ENCODE data around the gene SLC9B1. TPM values are rescaled to one million over a fixed set of nuclear protein-coding genes. Genes with fewer than 3 reads are reported as not detected.
A peak's percentile ranks its signal among the peaks of the same experiment; 100 is the strongest.

Gene SLC9B1
- total RNA-seq, 3 donors from 2014 or later, result 0.44 to 1.6 (median 1.3) TPM

DNA sequence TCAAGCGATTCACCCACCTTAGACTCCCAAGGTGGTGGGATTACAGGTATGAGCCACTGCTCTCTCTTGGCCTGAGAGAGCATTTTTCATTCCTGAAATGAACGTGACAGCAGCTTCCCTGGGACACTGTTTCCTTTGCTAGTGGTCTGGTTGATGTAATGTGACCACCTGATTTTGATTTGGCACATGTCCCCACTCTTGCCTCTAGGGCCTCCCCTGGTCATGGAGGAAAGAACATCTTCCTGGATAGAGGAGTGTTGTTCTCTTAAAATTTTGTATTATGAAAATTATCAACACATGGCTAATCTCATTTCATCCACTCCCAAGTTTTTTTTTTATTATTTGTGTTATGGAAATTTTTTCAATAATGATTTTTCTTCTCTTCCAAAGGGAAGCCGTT, 33.3 kb upstream of the SLC9B1 start:
- Histone ChIP-seq H3K36me3 (no peaks in the 10 kb centered on the region), H3K27me3 (no peaks in the 10 kb centered on the region), H3K27ac (no peak overlapping the region), H3K4me3 (no peak overlapping the region), H3K4me1 (no peaks in the 10 kb centered on the region), H3K9me3 (no peaks in the 10 kb centered on the region)
- TF ChIP-seq, protein P1, sequence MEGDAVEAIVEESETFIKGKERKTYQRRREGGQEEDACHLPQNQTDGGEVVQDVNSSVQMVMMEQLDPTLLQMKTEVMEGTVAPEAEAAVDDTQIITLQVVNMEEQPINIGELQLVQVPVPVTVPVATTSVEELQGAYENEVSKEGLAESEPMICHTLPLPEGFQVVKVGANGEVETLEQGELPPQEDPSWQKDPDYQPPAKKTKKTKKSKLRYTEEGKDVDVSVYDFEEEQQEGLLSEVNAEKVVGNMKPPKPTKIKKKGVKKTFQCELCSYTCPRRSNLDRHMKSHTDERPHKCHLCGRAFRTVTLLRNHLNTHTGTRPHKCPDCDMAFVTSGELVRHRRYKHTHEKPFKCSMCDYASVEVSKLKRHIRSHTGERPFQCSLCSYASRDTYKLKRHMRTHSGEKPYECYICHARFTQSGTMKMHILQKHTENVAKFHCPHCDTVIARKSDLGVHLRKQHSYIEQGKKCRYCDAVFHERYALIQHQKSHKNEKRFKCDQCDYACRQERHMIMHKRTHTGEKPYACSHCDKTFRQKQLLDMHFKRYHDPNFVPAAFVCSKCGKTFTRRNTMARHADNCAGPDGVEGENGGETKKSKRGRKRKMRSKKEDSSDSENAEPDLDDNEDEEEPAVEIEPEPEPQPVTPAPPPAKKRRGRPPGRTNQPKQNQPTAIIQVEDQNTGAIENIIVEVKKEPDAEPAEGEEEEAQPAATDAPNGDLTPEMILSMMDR (IDR thresholded peaks at IDR 0.05), result no peak
- TF ChIP-seq POLR2AphosphoS5 (IDR thresholded peaks at IDR 0.05) (no peak), POLR2A (IDR thresholded peaks at IDR 0.05) (no peak)
- no peak for DNase-seq (ENCODE audit: low spot score in 2 of 2)
- intact Hi-C loops (cut with DNase I; ENCODE audit: low total_unique reads), result no loop called here

DNA sequence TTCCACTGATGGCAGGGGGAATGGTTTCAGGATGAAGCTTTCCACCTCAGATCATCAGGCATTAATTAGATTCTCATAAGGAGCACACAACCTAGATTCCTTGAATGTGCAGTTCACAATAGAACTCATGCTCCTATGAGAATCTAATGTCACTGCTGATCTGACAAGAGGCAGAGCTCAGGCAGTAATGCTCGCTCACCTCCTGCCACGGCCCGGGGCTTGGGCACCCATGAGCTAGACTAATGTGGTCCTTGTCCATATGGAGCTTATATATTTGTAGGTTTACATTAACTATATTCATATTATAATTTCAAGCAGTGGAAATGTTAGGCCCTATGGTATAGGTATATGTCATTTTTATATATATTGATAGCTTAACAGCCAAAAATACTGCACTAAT, 32.6 kb upstream of the SLC9B1 start:
- TF ChIP-seq POLR2AphosphoS5 (IDR thresholded peaks at IDR 0.05) (no peak), POLR2A (IDR thresholded peaks at IDR 0.05) (no peak)
- TF ChIP-seq, protein P1 (IDR thresholded peaks at IDR 0.05), result no peak
- intact Hi-C loops (cut with DNase I; ENCODE audit: low total_unique reads), result no loop called here
- Histone ChIP-seq H3K4me3 (no peak overlapping the region), H3K9me3 (no peaks in the 10 kb centered on the region), H3K36me3 (no peaks in the 10 kb centered on the region), H3K4me1 (no peaks in the 10 kb centered on the region), H3K27ac (no peak overlapping the region), H3K27me3 (no peaks in the 10 kb centered on the region)
- DNase-seq (ENCODE audit: low spot score in 2 of 2), result no peak

DNA sequence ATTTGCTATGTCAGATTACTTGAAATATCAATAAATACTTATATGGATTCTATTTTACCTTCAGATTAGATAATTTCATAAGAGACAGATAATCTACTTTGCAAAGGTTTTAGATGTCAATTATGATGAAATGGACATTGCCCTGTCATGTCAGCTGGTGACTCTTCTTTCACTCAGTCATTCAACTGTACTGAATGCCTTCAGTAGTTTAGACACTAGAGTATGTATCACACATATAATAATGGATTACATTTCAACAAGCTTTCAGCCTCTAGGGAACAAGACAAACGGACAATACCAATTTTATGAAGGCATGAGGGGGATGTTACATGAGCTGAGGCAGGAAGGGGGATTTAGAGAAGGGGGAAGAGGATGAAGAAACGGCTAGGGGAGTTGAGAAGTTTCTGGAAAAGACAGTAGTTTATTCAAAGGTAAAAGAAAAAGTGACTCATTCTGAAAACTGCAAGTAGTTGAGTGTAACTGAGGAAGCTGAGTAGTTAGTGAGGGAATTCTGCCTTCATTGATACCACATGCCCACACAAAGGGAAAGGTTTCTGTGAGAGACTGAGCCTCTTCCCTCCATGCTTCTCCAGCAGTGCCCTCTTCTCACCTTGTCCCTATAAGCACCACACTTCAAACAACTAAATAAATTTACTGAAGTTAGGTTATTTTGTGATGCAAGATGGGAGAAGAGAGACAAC, 31.4 kb upstream of the SLC9B1 start:
- H3K4me1 ChIP-seq, result no peaks in the 10 kb centered on the region
- TF ChIP-seq, protein P1 (IDR thresholded peaks at IDR 0.05), result no peak
- TF ChIP-seq POLR2AphosphoS5 (IDR thresholded peaks at IDR 0.05) (no peak), POLR2A (IDR thresholded peaks at IDR 0.05) (no peak)
- no peaks in the 10 kb centered on the region for H3K9me3 ChIP-seq
- intact Hi-C loops (cut with DNase I; ENCODE audit: low total_unique reads), result no loop called here
- no peak overlapping the region for H3K27ac ChIP-seq
- no peak for DNase-seq (ENCODE audit: low spot score in 2 of 2)
- no peak overlapping the region for H3K4me3 ChIP-seq
- H3K36me3 ChIP-seq, result no peaks in the 10 kb centered on the region
- H3K27me3 ChIP-seq, result no peaks in the 10 kb centered on the region

DNA sequence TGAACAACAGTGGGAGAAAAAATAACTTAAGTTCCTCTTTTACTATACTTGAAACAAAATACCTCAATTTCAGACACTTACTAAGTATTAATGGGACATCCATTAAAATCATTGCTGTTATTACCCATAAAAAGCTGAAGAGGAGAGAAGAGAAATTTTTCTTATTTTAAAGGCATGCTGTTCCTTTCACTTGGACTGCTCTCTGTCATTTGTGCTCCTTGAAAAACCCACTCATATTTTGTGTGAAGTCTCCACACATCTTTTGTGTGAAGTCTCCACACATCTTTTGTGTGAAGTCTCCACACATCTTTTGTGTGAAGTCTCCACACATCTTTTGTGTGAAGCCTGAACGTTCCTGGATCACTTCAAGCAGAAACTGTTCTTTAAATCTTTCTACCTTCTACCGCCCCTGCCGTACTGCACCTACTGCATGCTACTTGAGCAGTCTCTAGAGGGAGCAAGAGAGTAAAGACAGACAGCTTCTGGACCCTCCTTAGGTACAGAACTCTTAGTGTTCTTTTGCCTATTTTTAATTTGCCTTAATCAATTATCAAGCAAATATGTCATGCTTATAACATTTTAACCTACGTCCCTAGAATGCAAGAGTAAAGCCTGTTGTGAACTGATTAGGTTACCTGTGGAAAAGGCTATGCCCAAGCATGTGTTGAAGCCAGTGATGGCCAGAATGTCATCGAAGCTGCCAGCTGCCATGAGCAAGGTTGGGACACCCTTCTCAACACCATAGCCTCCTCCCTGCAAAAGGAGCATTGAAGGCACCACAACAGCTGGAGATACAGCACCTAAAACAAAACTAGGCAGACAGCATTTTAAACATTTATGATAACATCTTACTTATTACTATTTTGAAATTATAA, 27.1 kb upstream of the SLC9B1 start:
- TF ChIP-seq, protein P1 (IDR thresholded peaks at IDR 0.05), result peak in 2 of 3 donors; percentile 29 to 47
- TF ChIP-seq POLR2A (IDR thresholded peaks at IDR 0.05), result no peak
- Histone ChIP-seq H3K9me3 (no peaks in the 10 kb centered on the region), H3K27me3 (no peaks in the 10 kb centered on the region), H3K36me3 (no peaks in the 10 kb centered on the region), H3K27ac (no peak overlapping the region), H3K4me1 (no peaks in the 10 kb centered on the region), H3K4me3 (no peak overlapping the region)
- intact Hi-C loops (cut with DNase I; ENCODE audit: low total_unique reads), result no loop called here
- DNase-seq (ENCODE audit: low spot score in 2 of 2), result no peak

DNA sequence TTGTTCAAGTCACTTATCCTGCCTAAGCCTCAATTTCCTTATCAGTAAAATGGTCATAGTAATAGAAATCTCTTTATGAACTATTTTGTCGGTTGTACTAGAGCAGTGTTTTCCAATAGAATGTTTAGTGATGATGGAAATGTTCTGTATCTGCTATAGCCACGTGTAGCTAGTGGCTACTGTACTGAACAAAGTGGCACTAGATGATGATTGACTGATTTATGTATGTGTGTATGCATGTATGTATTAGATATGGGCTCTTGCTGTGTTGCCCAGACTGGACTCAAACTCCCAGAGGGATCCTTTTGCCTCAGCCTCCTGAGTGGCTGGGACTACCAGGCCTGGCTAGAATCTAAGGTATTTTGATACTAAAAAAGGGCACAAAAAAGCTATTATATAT, 24.7 kb upstream of the SLC9B1 start:
- Histone ChIP-seq H3K4me3 (no peak overlapping the region), H3K27me3 (no peaks in the 10 kb centered on the region), H3K36me3 (no peaks in the 10 kb centered on the region), H3K27ac (no peak overlapping the region), H3K9me3 (no peaks in the 10 kb centered on the region), H3K4me1 (no peaks in the 10 kb centered on the region)
- no peak for DNase-seq (ENCODE audit: low spot score in 2 of 2)
- intact Hi-C loops (cut with DNase I; ENCODE audit: low total_unique reads), result no loop called here
- no peak for TF ChIP-seq POLR2AphosphoS5 (IDR thresholded peaks at IDR 0.05)
- no peak for TF ChIP-seq POLR2A (IDR thresholded peaks at IDR 0.05)
- TF ChIP-seq, protein P1 (IDR thresholded peaks at IDR 0.05), result no peak
